HepG2 (cell line): ENCODE results near the gene WHAMM. TPM values are rescaled to one million over a fixed set of nuclear protein-coding genes. Genes with fewer than 3 reads are reported as not detected.

Source experiments
- ATAC-seq: fragments of 200-7000 bp; cut with Tn5 transposase; 3 replicates; pipeline ENCODE4 v1.9.1; 2020; ENCODE audit warnings: mild to moderate bottlenecking, moderate library complexity
- BruUV-seq: library from RNA; stranded (reverse); fragments of 400-500 nt; replicated peaks from 2 replicates; lab custom pipeline; 2021; lab: Mats Ljungman, UMichigan
- CTCF ChIA-PET: fragments of 300-600 bp; formaldehyde crosslinking; extraction: SDS; loops from one replicate; lab custom pipeline; 2021; ENCODE audit warnings: low total read pairs, inconsistent platforms, low intra/inter-chr PET ratio; lab: Yijun Ruan, JAX
- POLR2A ChIA-PET: fragments of 350-600 bp; sonication (Branson Sonifier 250); formaldehyde crosslinking; loops from one replicate; lab custom pipeline; 2020; ENCODE audit warnings: antibody characterized with exemption, inconsistent platforms; lab: Yijun Ruan, JAX
- DNase-seq: peaks from one replicate; pipeline ENCODE4 v3.0.0-alpha.2; 2015; ENCODE audit warnings: low spot score
- FAIRE-seq: peaks from 3 replicates; lab custom pipeline; 2011; peaks lifted over from hg19 to GRCh38; lab: Jason Lieb, UNC
- H2AFZ ChIP-seq: one replicate; pipeline ENCODE4 v1.6.1; 2011; ENCODE audit warnings: low read length, inconsistent platforms
- H3K27ac ChIP-seq: fragments of 300-600 bp; 3 replicates; pipeline ENCODE4 v1.8.0; 2011; ENCODE audit warnings: mixed run types, mild to moderate bottlenecking, mixed read lengths, low read length, inconsistent platforms; ENCODE audit not compliant: insufficient read depth; ENCODE audit errors: extremely low read length
- H3K27me3 ChIP-seq, 2 experiments: fragments of 200-600 bp in 1 of 2; 2 replicates in 1 of 2; 3 replicates in 1 of 2; pipeline versions ENCODE4 v1.6.0 to v1.8.0; 2011; ENCODE audit warnings: low read length in 2 of 2, mild to moderate bottlenecking in 2 of 2, moderate library complexity in 2 of 2, inconsistent platforms in 1 of 2; ENCODE audit not compliant: insufficient read depth in 2 of 2, control insufficient read depth in 1 of 2
- H3K36me3 ChIP-seq, 2 experiments: fragments of 200-600 bp in 1 of 2; replicated peaks in 1 of 2; 2 replicates in 1 of 2; 3 replicates in 1 of 2; pipeline versions ENCODE4 v1.5.1 to v1.8.0; 2011; ENCODE audit warnings: low read length in 2 of 2, inconsistent platforms in 1 of 2; ENCODE audit not compliant: insufficient read depth in 2 of 2, control insufficient read depth in 1 of 2
- H3K4me1 ChIP-seq: 2 replicates; pipeline ENCODE4 v1.5.1; 2012; ENCODE audit warnings: low read length, inconsistent platforms; ENCODE audit not compliant: insufficient read depth
- H3K4me2 ChIP-seq: 2 replicates; pipeline ENCODE4 v1.6.0; 2011; ENCODE audit warnings: low read depth, low read length, inconsistent platforms
- H3K4me3 ChIP-seq, 3 experiments: fragments of 200-600 bp in 1 of 3; sonication (generic), shearing (Covaris generic) in 1 of 3; replicated peaks in 1 of 3; 2 replicates each; pipeline ENCODE4 v1.5.1; 2011 to 2016; ENCODE audit warnings: low read length in 3 of 3, inconsistent platforms in 2 of 3, low read depth in 2 of 3, mild to moderate bottlenecking in 2 of 3, control low read depth in 1 of 3, mixed read lengths in 1 of 3; ENCODE audit not compliant: insufficient read depth in 1 of 3
- H3K79me2 ChIP-seq: one replicate; pipeline ENCODE4 v1.6.1; 2011; ENCODE audit warnings: low read length, inconsistent platforms; ENCODE audit not compliant: insufficient read depth
- H3K9ac ChIP-seq: 2 replicates; pipeline ENCODE4 v1.6.0; 2011; ENCODE audit warnings: mild to moderate bottlenecking, low read depth, low read length, inconsistent platforms; ENCODE audit not compliant: insufficient read depth
- H3K9me3 ChIP-seq: 2 replicates; pipeline ENCODE4 v1.5.1; 2012; ENCODE audit warnings: mild to moderate bottlenecking, low read length
- H4K20me1 ChIP-seq: 2 replicates; pipeline ENCODE4 v1.6.0; 2011; ENCODE audit warnings: inconsistent platforms, mild to moderate bottlenecking, low read length, moderate library complexity; ENCODE audit not compliant: insufficient read depth
- KLF12 ChIP-seq: sonication (generic); formaldehyde crosslinking; IDR thresholded peaks from 2 replicates; pipeline ENCODE4 v1.4.0; 2020; ENCODE audit warnings: missing genetic modification reagents, borderline replicate concordance
- SMAD3 ChIP-seq: sonication (generic); formaldehyde crosslinking; IDR thresholded peaks from 2 replicates; pipeline ENCODE4 v1.4.0; 2020; ENCODE audit warnings: missing genetic modification reagents
- ZBTB14 ChIP-seq: sonication (generic); formaldehyde crosslinking; IDR thresholded peaks from 2 replicates; pipeline ENCODE4 v1.4.0; 2020; ENCODE audit warnings: missing genetic modification reagents
- ZBTB25 ChIP-seq: IDR thresholded peaks from 2 replicates; pipeline ENCODE4 v1.6.1; 2018; ENCODE audit warnings: missing genetic modification reagents
- ZFP36L2 ChIP-seq: sonication (generic); formaldehyde crosslinking; IDR thresholded peaks from 2 replicates; pipeline ENCODE4 v1.4.0; 2020; ENCODE audit warnings: missing genetic modification reagents
- ZNF136 ChIP-seq: sonication (generic); formaldehyde crosslinking; IDR thresholded peaks from 2 replicates; pipeline ENCODE4 v1.8.1; 2022; ENCODE audit warnings: low read depth, mild to moderate bottlenecking, moderate library complexity, missing genetic modification reagents
- ZNF234 ChIP-seq: sonication (generic); formaldehyde crosslinking; conservative IDR thresholded peaks from 2 replicates; pipeline ENCODE4 v1.5.1; 2020; ENCODE audit warnings: mild to moderate bottlenecking, missing genetic modification reagents
- ZNF577 ChIP-seq: sonication (generic); formaldehyde crosslinking; IDR thresholded peaks from 2 replicates; pipeline ENCODE4 v1.4.0; 2020; ENCODE audit warnings: mild to moderate bottlenecking, low read depth, missing genetic modification reagents, borderline replicate concordance
- ZNF773 ChIP-seq: sonication (generic); formaldehyde crosslinking; IDR thresholded peaks from 2 replicates; pipeline ENCODE4 v1.4.0; 2020; ENCODE audit warnings: missing genetic modification reagents, borderline replicate concordance
- WGBS: methylation state at CpG from one replicate; pipeline ENCODE4 v1.1.6; 2017; ENCODE audit warnings: low lambda C conversion rate; 5-methylcytosine and 5-hydroxymethylcytosine counted together
- in situ Hi-C: cut with HindIII; loops from 2 replicates; pipeline ENCODE4 v1.10.0; 2017; ENCODE audit warnings: low pct_unique_long_range_greater_than_20kb; ENCODE audit not compliant: extremely low pct_ligation_motif_present
- intact Hi-C: fragments of 100-400 bp; cut with micrococcal nuclease; formaldehyde crosslinking; loops from one replicate; pipeline ENCODE4 v1.10.0; 2022; ENCODE audit not compliant: unreplicated experiment
- polyA plus RNA-seq, 8 experiments: library from polyadenylated mRNA; depleted of rRNA in 3 of 8; stranded (reverse) in 7 of 8; unstranded in 1 of 8; fragments of >200 nt; fragmentation: Illumina TruSeq in 4 of 8; extraction: Trizol in 4 of 8; gene quantifications; 2 replicates each; pipeline versions ENCODE4 v1.2.1 to v1.2.3, GENCODE V29; 2011 to 2016; ENCODE audit warnings: low read depth in 4 of 8, missing spikeins in 1 of 8, mixed read lengths in 1 of 8; ENCODE audit not compliant: insufficient read depth in 1 of 8
- total RNA-seq, 5 experiments: library from RNA; depleted of rRNA; stranded (reverse); fragments of >200 nt; fragmentation: Illumina TruSeq; extraction: Trizol; gene quantifications; 2 replicates each; pipeline ENCODE4 v1.2.3, GENCODE V29; 2016; ENCODE audit warnings: low read depth in 1 of 5

Gene WHAMM
- total and polyA plus RNA-seq, 2 of the 13 experiments (the other 11 are each of a cell fraction or from before 2014, with no cell fraction given), result 2.9 to 3.0 TPM

GRCh38 chr15:82832601-82833361 lies 23.4 kb downstream of the WHAMM start:
- DNase-seq (no peak), FAIRE-seq (no peak), ATAC-seq (no peak)
- H3K4me2 ChIP-seq, result no peak overlapping the region
- H3K36me3 ChIP-seq, result peaks cover 17 to 68% of the 10 kb centered on the region in 2 experiments
- intact Hi-C loops, result no loop called here
- H3K9ac ChIP-seq, result no peak overlapping the region
- H2AFZ ChIP-seq, result no peak overlapping the region
- ChIA-PET CTCF (no interaction called here), POLR2A (interaction anchor here (0.8 kb wide), 1 partner anchor 82 kb away, joined by 3 read pairs; no protein-coding TSS in a partner anchor)
- no peaks in the 10 kb centered on the region for H4K20me1 ChIP-seq
- H3K27me3 ChIP-seq, result no peaks in the 10 kb centered on the region
- in situ Hi-C loops, result no loop called here
- no peaks in the 10 kb centered on the region for H3K79me2 ChIP-seq
- TF ChIP-seq ZBTB25 (no peak), SMAD3 (no peak), KLF12 (no peak), ZBTB14 (CRISPR knock-in tag) (no peak), ZNF234 (CRISPR knock-in tag) (no peak), ZNF136 (CRISPR knock-in tag) (no peak), ZNF577 (CRISPR knock-in tag) (no peak), ZFP36L2 (CRISPR knock-in tag) (no peak), ZNF773 (CRISPR knock-in tag) (no peak)
- H3K4me3 ChIP-seq, result no peak overlapping the region
- no peaks in the 10 kb centered on the region for H3K9me3 ChIP-seq
- H3K27ac ChIP-seq, result no peak overlapping the region
- BruUV-seq, result no TSS peak
- H3K4me1 ChIP-seq, result peaks cover 18% of the 10 kb centered on the region
- WGBS, result 97% methylated on average over 13 of the region's 13 CpGs
